Activated CD8-positive, alpha-beta T cell treated with anti-CD3 and anti-CD28 coated beads for 36 hours (primary cell): ENCODE results near the gene UBE3B. TPM values are rescaled to one million over a fixed set of nuclear protein-coding genes. Genes with fewer than 3 reads are reported as not detected.
"Not testable (repeated sequence)": the region's sequence is repeated elsewhere in the genome, so short reads cannot be mapped to it uniquely, and the experiment has no call there.

Source experiments
- ATAC-seq: fragments of 200-7000 bp; cut with Tn5 transposase; one replicate; pipeline ENCODE4 v1.10.0; 2021; ENCODE audit warnings: mild to moderate bottlenecking, moderate library complexity
- CTCF ChIA-PET: fragments of 350-600 bp; sonication (Branson Sonifier 250); formaldehyde crosslinking; loops from one replicate; lab custom pipeline; 2021; ENCODE audit warnings: antibody characterized with exemption; lab: Charles Lee
- POLR2A ChIA-PET: fragments of 350-600 bp; sonication (Branson Sonifier 250); formaldehyde crosslinking; loops from one replicate; lab custom pipeline; 2021; ENCODE audit warnings: antibody characterized with exemption; lab: Charles Lee
- DNase-seq: peaks from one replicate; pipeline ENCODE4 v3.0.0-alpha.2; 2020
- H3K27ac Mint-ChIP-seq: one replicate; pipeline ENCODE4 v1.8.0; 2021; ENCODE audit warnings: mild to moderate bottlenecking, mixed read lengths
- H3K27me3 Mint-ChIP-seq: one replicate; pipeline ENCODE4 v1.8.0; 2021; ENCODE audit warnings: mixed read lengths
- H3K36me3 Mint-ChIP-seq: one replicate; pipeline ENCODE4 v1.8.0; 2021; ENCODE audit warnings: low read depth, mixed read lengths
- H3K4me1 Mint-ChIP-seq: one replicate; pipeline ENCODE4 v1.8.0; 2021; ENCODE audit warnings: low read depth, mixed read lengths
- H3K4me3 Mint-ChIP-seq: one replicate; pipeline ENCODE4 v1.8.0; 2021; ENCODE audit warnings: mild to moderate bottlenecking, moderate library complexity, mixed read lengths
- H3K9me3 Mint-ChIP-seq: one replicate; pipeline ENCODE4 v1.8.0; 2021; ENCODE audit warnings: mixed read lengths
- CTCF ChIP-seq: fragments of 200-600 bp; IDR thresholded peaks from one replicate; pipeline ENCODE4 v1.8.0; 2022; ENCODE audit warnings: antibody characterized with exemption, mild to moderate bottlenecking
- intact Hi-C: fragments of 100-400 bp; cut with micrococcal nuclease; formaldehyde crosslinking; loops from one replicate; pipeline ENCODE4 v1.10.0; 2022
- total RNA-seq, 2 experiments: library from RNA; stranded (reverse); gene quantifications; one replicate each; pipeline ENCODE4 v1.2.3, GENCODE V29; 2021

The UBE3B gene
- total RNA-seq, 2 experiments from 2014 or later, result 22.5 to 24.9 TPM

GRCh38 chr12:109439181-109439580 is 38.3 kb upstream of the UBE3B start:
- ATAC-seq (no peak), DNase-seq (no peak)
- ChIA-PET POLR2A (no interaction called here), CTCF (interaction anchor here (2.7 kb wide), 1 partner anchor 11 kb away, joined by 12 read pairs; no protein-coding TSS in a partner anchor)
- intact Hi-C loops, result no loop called here
- TF ChIP-seq CTCF, result no peak
- no peak overlapping the region for H3K4me3 Mint-ChIP-seq
- no peaks in the 10 kb centered on the region for H3K9me3 Mint-ChIP-seq
- no peaks in the 10 kb centered on the region for H3K4me1 Mint-ChIP-seq
- H3K36me3 Mint-ChIP-seq, result no peaks in the 10 kb centered on the region
- no peaks in the 10 kb centered on the region for H3K27me3 Mint-ChIP-seq
- H3K27ac Mint-ChIP-seq, result no peak overlapping the region

- DNase-seq, POLR2A ChIA-PET, H3K27ac Mint-ChIP-seq, ATAC-seq, H3K4me3 Mint-ChIP-seq, intact Hi-C loops, H3K9me3 Mint-ChIP-seq, CTCF ChIA-PET, H3K27me3 Mint-ChIP-seq, H3K4me1 Mint-ChIP-seq, H3K36me3 Mint-ChIP-seq: not testable (repeated sequence)
Observed at GRCh38 chr12:109439951-109440350, 37.5 kb upstream of the UBE3B start.

- no peak overlapping the region for H3K27ac Mint-ChIP-seq
- intact Hi-C loops, result no loop called here
- no peak for TF ChIP-seq CTCF
- H3K4me3 Mint-ChIP-seq, result no peak overlapping the region
- CTCF ChIA-PET, result no interaction called here
- no peak for DNase-seq
- H3K27me3 Mint-ChIP-seq, result no peaks in the 10 kb centered on the region
- H3K9me3 Mint-ChIP-seq, result no peaks in the 10 kb centered on the region
- no peaks in the 10 kb centered on the region for H3K4me1 Mint-ChIP-seq
- POLR2A ChIA-PET, result no interaction called here
- no peaks in the 10 kb centered on the region for H3K36me3 Mint-ChIP-seq
- ATAC-seq, result no peak
Observed at GRCh38 chr12:109440851-109441490, 36.5 kb upstream of the UBE3B start.

GRCh38 chr12:109443794-109444193 is 33.6 kb upstream of the UBE3B start:
- Mint-ChIP-seq H3K4me1 (no peaks in the 10 kb centered on the region), H3K36me3 (peaks cover 3% of the 10 kb centered on the region), H3K4me3 (no peak overlapping the region), H3K27ac (no peak overlapping the region), H3K27me3 (no peaks in the 10 kb centered on the region), H3K9me3 (no peaks in the 10 kb centered on the region)
- TF ChIP-seq CTCF, result no peak
- ChIA-PET CTCF (interaction anchor here (0.8 to 3.1 kb wide), 3 partner anchors 10 to 50 kb away, joined by 4 to 20 read pairs (median 4); no protein-coding TSS in a partner anchor), POLR2A (no interaction called here)
- DNase-seq, result no peak
- intact Hi-C loops, result no loop called here
- ATAC-seq, result no peak

GRCh38 chr12:109444259-109444658 is 33.2 kb upstream of the UBE3B start:
- H3K4me1 Mint-ChIP-seq, result no peaks in the 10 kb centered on the region
- H3K27ac Mint-ChIP-seq, result no peak overlapping the region
- ChIA-PET CTCF (interaction anchor here (1.4 to 3.1 kb wide), 2 partner anchors 11 to 16 kb away, joined by 4 to 20 read pairs; no protein-coding TSS in a partner anchor), POLR2A (no interaction called here)
- intact Hi-C loops, result no loop called here
- no peaks in the 10 kb centered on the region for H3K9me3 Mint-ChIP-seq
- H3K36me3 Mint-ChIP-seq, result peaks cover 3% of the 10 kb centered on the region
- no peak for TF ChIP-seq CTCF
- no peaks in the 10 kb centered on the region for H3K27me3 Mint-ChIP-seq
- DNase-seq, result no peak
- H3K4me3 Mint-ChIP-seq, result no peak overlapping the region
- ATAC-seq, result no peak
